ENCODE measurements around the gene SP2.

DNA sequence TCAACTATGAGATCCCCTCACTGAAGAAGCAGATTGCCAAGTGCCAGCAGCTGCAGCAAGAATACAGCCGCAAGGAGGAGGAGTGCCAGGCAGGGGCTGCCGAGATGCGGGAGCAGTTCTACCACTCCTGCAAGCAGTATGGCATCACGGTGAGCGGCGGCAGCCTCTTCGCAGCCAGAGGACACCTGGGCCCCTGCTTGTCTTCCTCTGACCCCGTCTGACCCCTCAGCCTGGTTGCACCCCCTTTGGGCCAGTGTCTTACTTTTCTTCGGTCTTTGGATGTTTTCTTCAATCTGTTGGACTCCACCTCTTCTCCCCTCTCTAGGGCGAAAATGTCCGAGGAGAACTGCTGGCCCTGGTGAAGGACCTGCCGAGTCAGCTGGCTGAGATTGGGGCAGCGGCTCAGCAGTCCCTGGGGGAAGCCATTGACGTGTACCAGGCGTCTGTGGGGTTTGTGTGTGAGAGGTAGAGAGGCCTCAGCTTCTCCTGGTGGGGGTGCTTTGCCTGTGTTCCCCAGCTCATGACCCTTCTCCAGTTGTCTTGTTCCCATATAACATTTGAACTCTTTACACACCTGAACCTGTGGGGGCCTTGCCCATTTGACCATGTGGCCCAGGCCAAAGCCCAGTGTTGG lies 79.3 kb downstream of the SP2 start:
- TF ChIP-seq, protein P1, sequence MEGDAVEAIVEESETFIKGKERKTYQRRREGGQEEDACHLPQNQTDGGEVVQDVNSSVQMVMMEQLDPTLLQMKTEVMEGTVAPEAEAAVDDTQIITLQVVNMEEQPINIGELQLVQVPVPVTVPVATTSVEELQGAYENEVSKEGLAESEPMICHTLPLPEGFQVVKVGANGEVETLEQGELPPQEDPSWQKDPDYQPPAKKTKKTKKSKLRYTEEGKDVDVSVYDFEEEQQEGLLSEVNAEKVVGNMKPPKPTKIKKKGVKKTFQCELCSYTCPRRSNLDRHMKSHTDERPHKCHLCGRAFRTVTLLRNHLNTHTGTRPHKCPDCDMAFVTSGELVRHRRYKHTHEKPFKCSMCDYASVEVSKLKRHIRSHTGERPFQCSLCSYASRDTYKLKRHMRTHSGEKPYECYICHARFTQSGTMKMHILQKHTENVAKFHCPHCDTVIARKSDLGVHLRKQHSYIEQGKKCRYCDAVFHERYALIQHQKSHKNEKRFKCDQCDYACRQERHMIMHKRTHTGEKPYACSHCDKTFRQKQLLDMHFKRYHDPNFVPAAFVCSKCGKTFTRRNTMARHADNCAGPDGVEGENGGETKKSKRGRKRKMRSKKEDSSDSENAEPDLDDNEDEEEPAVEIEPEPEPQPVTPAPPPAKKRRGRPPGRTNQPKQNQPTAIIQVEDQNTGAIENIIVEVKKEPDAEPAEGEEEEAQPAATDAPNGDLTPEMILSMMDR (IDR thresholded peaks at IDR 0.05): no peak
- TF ChIP-seq ZFX (IDR thresholded peaks at IDR 0.05; ENCODE audit: borderline replicate concordance): no peak

Data from 22Rv1 (cell line).